ENCODE measurements around the gene GRHL1.

GRHL1 gene

DNA sequence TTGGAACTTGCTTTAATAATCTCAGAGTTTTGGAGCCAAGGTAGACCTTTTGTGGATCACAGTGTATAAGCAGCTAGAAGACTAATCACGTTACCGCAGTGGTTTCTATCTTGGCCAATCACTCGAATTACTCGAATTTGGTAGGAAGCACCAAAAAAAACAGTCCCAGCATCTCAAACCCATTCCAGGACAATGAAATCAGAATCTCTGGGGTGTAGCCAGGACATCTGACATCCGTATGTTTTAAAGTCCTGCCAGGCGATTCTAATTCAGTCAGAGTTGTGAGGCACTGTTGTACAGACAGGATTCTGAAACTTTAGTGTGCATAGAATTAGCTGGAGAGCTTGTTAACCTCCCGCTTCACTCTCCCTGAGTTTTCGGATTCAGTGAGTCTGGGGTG is 30.8 kb downstream of the GRHL1 start:
- no peak overlapping the region for H3K27ac ChIP-seq (ENCODE audit: low read depth in 2 of 2, low read length in 2 of 2)
- no peak overlapping the region for H3K4me3 ChIP-seq (ENCODE audit: low read length in 2 of 2)
- H3K4me1 ChIP-seq (ENCODE audit: control insufficient read depth in 2 of 2, insufficient read depth in 2 of 2, low read length in 2 of 2): peaks cover 0 to 9% of the 10 kb centered on the region in 2 donors
- no peaks in the 10 kb centered on the region for H3K36me3 ChIP-seq (ENCODE audit: control insufficient read depth in 2 of 2, insufficient read depth in 2 of 2, low read length in 2 of 2)
- H3K27me3 ChIP-seq (ENCODE audit: control insufficient read depth in 2 of 2, insufficient read depth in 2 of 2, low read length in 2 of 2): peaks cover 0 to 2% of the 10 kb centered on the region in 2 donors
- no peak overlapping the region for H3K9ac ChIP-seq (ENCODE audit: low read depth in 1 of 2, low read length in 2 of 2)
- no peaks in the 10 kb centered on the region for H3K9me3 ChIP-seq (ENCODE audit: control insufficient read depth in 2 of 2, low read length in 2 of 2)

DNA sequence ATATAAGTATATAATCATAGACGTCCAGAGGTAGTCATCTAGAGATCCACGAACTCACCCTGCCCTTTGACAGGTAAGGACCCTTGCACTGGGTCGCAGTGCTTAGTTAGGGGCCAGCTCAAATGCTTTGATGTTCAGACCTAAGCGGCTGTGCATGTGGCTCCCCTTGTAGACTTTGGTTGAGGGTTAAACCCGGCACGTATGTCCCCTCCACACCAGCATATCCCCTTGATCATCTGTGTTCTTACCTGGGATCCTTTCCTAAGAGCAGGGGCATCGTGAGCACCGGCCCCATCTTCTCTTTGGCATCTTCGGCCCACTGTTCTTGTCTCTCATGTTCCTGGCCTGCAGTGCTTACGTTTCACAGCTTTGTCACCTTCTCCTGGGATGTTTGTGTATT is 31.4 kb downstream of the GRHL1 start:
- Histone ChIP-seq H3K4me1 (ENCODE audit: control insufficient read depth in 2 of 2, insufficient read depth in 2 of 2, low read length in 2 of 2) (peaks cover 0 to 9% of the 10 kb centered on the region in 2 donors), H3K9ac (ENCODE audit: low read depth in 1 of 2, low read length in 2 of 2) (no peak overlapping the region), H3K36me3 (ENCODE audit: control insufficient read depth in 2 of 2, insufficient read depth in 2 of 2, low read length in 2 of 2) (no peaks in the 10 kb centered on the region), H3K9me3 (ENCODE audit: control insufficient read depth in 2 of 2, low read length in 2 of 2) (no peaks in the 10 kb centered on the region), H3K4me3 (ENCODE audit: low read length in 2 of 2) (no peak overlapping the region), H3K27ac (ENCODE audit: low read depth in 2 of 2, low read length in 2 of 2) (no peak overlapping the region), H3K27me3 (ENCODE audit: control insufficient read depth in 2 of 2, insufficient read depth in 2 of 2, low read length in 2 of 2) (peaks cover 0 to 2% of the 10 kb centered on the region in 2 donors)

DNA sequence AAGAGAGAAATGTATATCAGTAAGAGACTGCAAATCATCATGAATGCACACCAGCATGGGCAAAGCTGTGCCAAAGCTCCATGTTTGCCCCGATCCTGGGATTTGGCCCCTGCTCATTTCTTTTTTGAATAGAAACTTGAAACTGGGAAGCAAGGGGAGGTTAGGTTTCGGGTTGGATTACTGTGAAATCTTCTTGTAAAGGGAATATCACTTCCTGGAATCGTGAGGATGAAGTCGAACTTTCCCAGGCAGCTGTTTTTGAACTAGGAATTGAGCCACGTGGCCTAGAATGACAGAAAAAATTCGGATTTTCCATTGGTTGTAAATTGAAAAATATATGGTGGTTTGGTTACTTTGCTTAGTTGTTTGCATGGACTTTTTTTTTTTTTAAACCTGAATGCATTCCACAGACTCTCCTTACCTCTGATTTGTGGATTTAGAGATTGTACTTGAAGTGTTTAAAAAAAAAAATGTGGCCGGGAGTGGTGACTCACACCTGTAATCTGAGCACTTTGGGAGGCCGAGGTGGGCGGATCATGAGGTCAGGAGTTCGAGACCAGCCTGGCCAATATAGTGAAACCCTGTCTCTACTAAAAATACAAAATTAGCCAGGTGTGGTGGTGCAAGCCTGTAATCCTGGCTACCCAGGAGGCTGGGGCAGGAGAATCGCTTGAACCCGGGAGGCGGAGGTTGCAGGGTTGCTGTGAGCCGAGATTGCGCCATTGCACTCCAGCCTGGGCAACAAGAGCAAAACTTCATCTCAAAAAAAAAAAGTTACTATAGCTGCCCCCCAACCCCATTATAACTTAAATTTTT is 32.1 kb downstream of the GRHL1 start:
- Histone ChIP-seq H3K4me1 (ENCODE audit: control insufficient read depth in 2 of 2, insufficient read depth in 2 of 2, low read length in 2 of 2) (peaks cover 0 to 9% of the 10 kb centered on the region in 2 donors), H3K36me3 (ENCODE audit: control insufficient read depth in 2 of 2, insufficient read depth in 2 of 2, low read length in 2 of 2) (no peaks in the 10 kb centered on the region), H3K9me3 (ENCODE audit: control insufficient read depth in 2 of 2, low read length in 2 of 2) (no peaks in the 10 kb centered on the region), H3K27ac (ENCODE audit: low read depth in 2 of 2, low read length in 2 of 2) (no peak overlapping the region), H3K9ac (ENCODE audit: low read depth in 1 of 2, low read length in 2 of 2) (no peak overlapping the region), H3K27me3 (ENCODE audit: control insufficient read depth in 2 of 2, insufficient read depth in 2 of 2, low read length in 2 of 2) (peaks cover 0 to 2% of the 10 kb centered on the region in 2 donors), H3K4me3 (ENCODE audit: low read length in 2 of 2) (no peak overlapping the region)

DNA sequence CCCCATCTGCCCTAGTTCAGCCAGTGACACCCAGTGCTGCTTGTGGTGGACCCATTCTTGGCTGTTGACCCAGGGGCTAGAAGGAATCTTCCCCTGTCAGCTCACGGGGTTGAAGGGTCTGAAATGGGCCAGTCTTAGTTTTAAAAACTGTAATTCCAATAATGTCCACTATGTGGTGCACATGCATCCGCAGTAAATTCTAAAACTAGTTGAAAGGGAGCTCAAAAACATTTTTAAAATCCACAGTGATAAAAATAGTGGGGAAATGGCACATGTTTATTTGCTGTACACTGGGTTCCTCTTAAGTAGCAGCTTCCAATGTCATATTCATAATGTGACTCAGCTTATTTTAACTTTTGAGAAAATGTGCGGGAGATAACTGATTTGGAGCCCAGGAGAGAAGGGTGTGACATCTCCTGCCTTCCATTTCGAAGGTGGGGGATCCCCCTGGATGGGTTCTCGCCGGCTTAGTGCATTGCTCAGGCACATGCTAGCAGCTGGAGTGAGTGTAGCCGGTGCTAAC is 32.8 kb downstream of the GRHL1 start:
- Histone ChIP-seq H3K27me3 (ENCODE audit: control insufficient read depth in 2 of 2, insufficient read depth in 2 of 2, low read length in 2 of 2) (peaks cover 0 to 2% of the 10 kb centered on the region in 2 donors), H3K27ac (ENCODE audit: low read depth in 2 of 2, low read length in 2 of 2) (no peak overlapping the region), H3K9me3 (ENCODE audit: control insufficient read depth in 2 of 2, low read length in 2 of 2) (no peaks in the 10 kb centered on the region), H3K4me1 (ENCODE audit: control insufficient read depth in 2 of 2, insufficient read depth in 2 of 2, low read length in 2 of 2) (peaks cover 0 to 9% of the 10 kb centered on the region in 2 donors), H3K4me3 (ENCODE audit: low read length in 2 of 2) (no peak overlapping the region), H3K9ac (ENCODE audit: low read depth in 1 of 2, low read length in 2 of 2) (no peak overlapping the region), H3K36me3 (ENCODE audit: control insufficient read depth in 2 of 2, insufficient read depth in 2 of 2, low read length in 2 of 2) (no peaks in the 10 kb centered on the region)

DNA sequence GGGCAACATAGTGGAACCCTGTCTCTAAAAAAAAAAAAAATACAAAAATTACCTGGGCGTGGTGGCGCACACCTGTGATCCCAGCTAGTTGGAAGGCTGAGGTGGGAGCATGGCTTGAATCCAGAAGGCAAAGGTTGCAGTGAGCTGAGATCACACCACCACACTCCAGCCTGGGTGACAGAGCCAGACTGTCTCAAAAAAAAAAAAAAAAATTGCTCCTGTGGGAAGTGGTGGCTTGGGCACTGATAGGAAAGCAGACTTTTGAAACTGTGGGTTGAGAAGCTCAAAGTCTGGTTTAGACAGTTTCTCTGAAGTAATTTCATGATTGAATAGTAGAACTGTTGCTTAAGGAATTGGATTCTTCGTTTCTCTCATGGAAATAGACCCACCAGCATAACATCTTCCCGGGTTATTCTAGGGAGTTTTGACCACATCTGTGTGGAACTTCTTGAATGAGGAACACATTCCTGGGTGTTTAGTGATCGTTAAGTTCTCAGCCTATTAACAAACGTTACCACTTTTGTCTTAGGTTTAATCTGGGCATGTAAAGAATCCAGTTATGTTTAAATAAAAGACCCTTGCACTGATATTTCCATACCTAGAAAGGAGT is 33.5 kb downstream of the GRHL1 start:
- H3K4me1 ChIP-seq (ENCODE audit: control insufficient read depth in 2 of 2, insufficient read depth in 2 of 2, low read length in 2 of 2): peaks cover 0 to 9% of the 10 kb centered on the region in 2 donors
- peaks cover 0 to 2% of the 10 kb centered on the region in 2 donors for H3K27me3 ChIP-seq (ENCODE audit: control insufficient read depth in 2 of 2, insufficient read depth in 2 of 2, low read length in 2 of 2)
- H3K36me3 ChIP-seq (ENCODE audit: control insufficient read depth in 2 of 2, insufficient read depth in 2 of 2, low read length in 2 of 2): no peaks in the 10 kb centered on the region
- no peaks in the 10 kb centered on the region for H3K9me3 ChIP-seq (ENCODE audit: control insufficient read depth in 2 of 2, low read length in 2 of 2)
- no peak overlapping the region for H3K27ac ChIP-seq (ENCODE audit: low read depth in 2 of 2, low read length in 2 of 2)
- H3K9ac ChIP-seq (ENCODE audit: low read depth in 1 of 2, low read length in 2 of 2): no peak overlapping the region
- no peak overlapping the region for H3K4me3 ChIP-seq (ENCODE audit: low read length in 2 of 2)

DNA sequence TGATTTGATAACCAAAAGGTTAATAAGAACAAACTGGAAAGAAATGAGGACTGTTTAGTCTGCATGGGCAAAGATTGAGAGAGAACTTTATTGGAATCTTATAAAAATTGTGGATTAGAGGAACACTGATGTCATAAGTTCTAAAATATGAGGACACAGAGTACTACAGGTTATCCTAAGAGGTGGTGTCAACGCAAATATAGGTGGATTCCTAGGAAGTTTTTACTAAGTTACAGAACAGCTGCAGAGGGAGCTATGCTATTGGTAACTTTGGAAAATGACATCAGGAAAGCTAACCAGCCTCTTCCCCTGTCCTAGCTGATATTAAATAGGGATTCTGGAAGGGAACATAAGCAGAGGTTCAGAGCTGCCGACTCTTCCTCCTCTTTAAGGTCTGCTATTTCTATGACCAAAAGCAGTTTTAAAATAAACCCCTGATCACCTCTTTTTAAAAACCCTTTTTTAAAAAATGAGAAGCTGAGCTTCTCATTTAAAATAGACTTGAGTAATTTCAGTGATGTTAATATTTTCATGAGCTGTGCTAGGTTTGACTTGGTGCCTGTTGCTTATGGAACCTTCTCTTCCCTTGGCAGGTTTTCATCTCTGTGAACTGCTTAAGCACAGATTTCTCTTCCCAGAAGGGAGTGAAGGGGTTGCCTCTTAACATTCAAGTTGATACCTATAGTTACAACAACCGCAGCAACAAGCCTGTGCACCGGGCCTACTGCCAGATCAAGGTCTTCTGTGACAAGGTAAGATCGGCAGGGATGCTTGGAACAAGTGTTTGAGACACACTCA is 34.2 kb downstream of the GRHL1 start:
- Histone ChIP-seq H3K9ac (ENCODE audit: low read depth in 1 of 2, low read length in 2 of 2) (no peak overlapping the region), H3K4me3 (ENCODE audit: low read length in 2 of 2) (no peak overlapping the region), H3K9me3 (ENCODE audit: control insufficient read depth in 2 of 2, low read length in 2 of 2) (no peaks in the 10 kb centered on the region), H3K4me1 (ENCODE audit: control insufficient read depth in 2 of 2, insufficient read depth in 2 of 2, low read length in 2 of 2) (peaks cover 0 to 9% of the 10 kb centered on the region in 2 donors), H3K27me3 (ENCODE audit: control insufficient read depth in 2 of 2, insufficient read depth in 2 of 2, low read length in 2 of 2) (no peaks in the 10 kb centered on the region), H3K36me3 (ENCODE audit: control insufficient read depth in 2 of 2, insufficient read depth in 2 of 2, low read length in 2 of 2) (no peaks in the 10 kb centered on the region), H3K27ac (ENCODE audit: low read depth in 2 of 2, low read length in 2 of 2) (no peak overlapping the region)

DNA sequence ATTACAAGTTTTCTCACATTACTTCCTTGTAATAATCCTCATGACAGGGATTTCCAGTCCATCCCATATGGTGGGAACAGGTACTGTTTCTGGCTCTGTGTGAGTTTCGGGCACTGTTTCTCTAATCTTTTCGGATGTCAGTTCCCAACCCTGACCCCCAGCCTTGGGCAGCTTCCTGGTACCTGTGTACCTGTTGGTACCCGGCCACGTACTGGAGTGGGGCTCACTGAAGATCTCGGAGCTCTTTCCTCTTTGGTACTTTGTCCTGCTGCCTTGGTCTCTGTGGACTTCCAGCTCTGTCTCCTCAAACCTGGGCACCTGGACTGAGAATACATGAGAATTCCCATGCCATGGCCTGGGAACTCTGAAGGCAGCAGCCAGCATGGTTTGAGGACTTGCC is 36.8 kb downstream of the GRHL1 start:
- Histone ChIP-seq H3K27me3 (ENCODE audit: control insufficient read depth in 2 of 2, insufficient read depth in 2 of 2, low read length in 2 of 2) (no peaks in the 10 kb centered on the region), H3K36me3 (ENCODE audit: control insufficient read depth in 2 of 2, insufficient read depth in 2 of 2, low read length in 2 of 2) (no peaks in the 10 kb centered on the region), H3K9ac (ENCODE audit: low read depth in 1 of 2, low read length in 2 of 2) (no peak overlapping the region), H3K27ac (ENCODE audit: low read depth in 2 of 2, low read length in 2 of 2) (no peak overlapping the region), H3K4me1 (ENCODE audit: control insufficient read depth in 2 of 2, insufficient read depth in 2 of 2, low read length in 2 of 2) (peaks cover 0 to 9% of the 10 kb centered on the region in 2 donors), H3K9me3 (ENCODE audit: control insufficient read depth in 2 of 2, low read length in 2 of 2) (no peaks in the 10 kb centered on the region), H3K4me3 (ENCODE audit: low read length in 2 of 2) (no peak overlapping the region)

DNA sequence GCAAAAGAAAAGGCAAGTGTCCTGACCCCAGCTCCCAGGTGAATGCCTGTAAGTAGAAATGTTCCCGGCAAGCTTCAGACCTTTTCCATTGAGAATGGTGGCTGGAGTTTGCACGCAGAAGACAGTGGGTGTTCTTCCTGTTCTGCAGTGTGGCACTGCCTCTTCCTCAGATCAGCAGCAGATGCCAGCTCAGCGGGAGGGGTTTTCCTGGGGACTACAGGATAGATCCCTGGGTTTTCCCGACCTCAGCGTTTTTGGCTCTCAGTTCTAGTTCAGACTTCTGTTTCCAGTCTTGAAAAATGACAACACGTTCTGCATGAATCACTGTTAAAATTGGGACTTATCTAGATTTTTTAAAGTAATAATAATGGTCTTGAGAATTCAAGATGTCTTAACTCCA is 39.2 kb downstream of the GRHL1 start:
- Histone ChIP-seq H3K9me3 (ENCODE audit: control insufficient read depth in 2 of 2, low read length in 2 of 2) (no peaks in the 10 kb centered on the region), H3K27ac (ENCODE audit: low read depth in 2 of 2, low read length in 2 of 2) (no peak overlapping the region), H3K4me3 (ENCODE audit: low read length in 2 of 2) (no peak overlapping the region), H3K9ac (ENCODE audit: low read depth in 1 of 2, low read length in 2 of 2) (no peak overlapping the region), H3K36me3 (ENCODE audit: control insufficient read depth in 2 of 2, insufficient read depth in 2 of 2, low read length in 2 of 2) (no peaks in the 10 kb centered on the region), H3K27me3 (ENCODE audit: control insufficient read depth in 2 of 2, insufficient read depth in 2 of 2, low read length in 2 of 2) (no peaks in the 10 kb centered on the region), H3K4me1 (ENCODE audit: control insufficient read depth in 2 of 2, insufficient read depth in 2 of 2, low read length in 2 of 2) (no peaks in the 10 kb centered on the region)

DNA sequence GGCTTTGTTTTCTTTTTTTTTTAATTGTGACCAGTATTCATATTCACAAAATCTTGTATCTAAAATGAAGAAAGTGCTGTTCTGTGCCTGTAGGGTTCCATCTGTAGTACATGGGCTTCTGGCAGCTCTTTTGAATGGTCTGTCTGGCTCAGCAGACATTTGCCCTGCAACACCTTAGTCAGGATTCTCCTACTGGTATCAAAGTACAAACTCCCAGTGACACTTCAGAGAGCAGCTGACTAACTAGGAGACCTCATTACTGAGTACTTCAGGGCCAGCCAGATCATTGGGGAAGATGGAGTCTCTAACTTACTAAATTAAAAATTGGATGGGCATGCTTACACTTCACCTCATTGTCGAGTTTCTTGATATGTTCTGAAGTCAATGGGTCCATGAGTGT is 39.7 kb downstream of the GRHL1 start:
- Histone ChIP-seq H3K36me3 (ENCODE audit: control insufficient read depth in 2 of 2, insufficient read depth in 2 of 2, low read length in 2 of 2) (no peaks in the 10 kb centered on the region), H3K27ac (ENCODE audit: low read depth in 2 of 2, low read length in 2 of 2) (no peak overlapping the region), H3K9me3 (ENCODE audit: control insufficient read depth in 2 of 2, low read length in 2 of 2) (no peaks in the 10 kb centered on the region), H3K4me3 (ENCODE audit: low read length in 2 of 2) (no peak overlapping the region), H3K4me1 (ENCODE audit: control insufficient read depth in 2 of 2, insufficient read depth in 2 of 2, low read length in 2 of 2) (no peaks in the 10 kb centered on the region), H3K27me3 (ENCODE audit: control insufficient read depth in 2 of 2, insufficient read depth in 2 of 2, low read length in 2 of 2) (no peaks in the 10 kb centered on the region), H3K9ac (ENCODE audit: low read depth in 1 of 2, low read length in 2 of 2) (no peak overlapping the region)

DNA sequence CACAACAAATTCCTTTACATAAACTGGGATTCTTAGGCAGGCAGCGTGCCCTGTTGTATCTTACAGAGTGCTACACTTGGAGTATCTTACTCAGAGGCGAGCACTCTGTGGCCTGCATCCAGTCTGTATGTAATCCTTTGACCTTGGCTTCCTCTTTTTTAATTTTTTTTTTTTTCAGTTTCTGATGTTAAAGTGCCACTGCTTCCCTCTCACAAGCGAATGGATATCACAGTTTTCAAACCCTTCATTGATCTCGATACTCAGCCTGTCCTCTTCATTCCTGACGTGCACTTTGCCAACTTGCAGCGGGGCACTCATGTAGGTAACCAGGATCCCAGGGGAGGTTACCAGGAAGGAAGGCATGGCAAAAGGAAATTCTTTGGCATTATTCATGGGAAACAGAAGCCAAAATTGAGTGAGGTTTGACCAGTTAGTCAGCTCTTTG is 40.4 kb downstream of the GRHL1 start:
- Histone ChIP-seq H3K9me3 (ENCODE audit: control insufficient read depth in 2 of 2, low read length in 2 of 2) (no peaks in the 10 kb centered on the region), H3K27me3 (ENCODE audit: control insufficient read depth in 2 of 2, insufficient read depth in 2 of 2, low read length in 2 of 2) (no peaks in the 10 kb centered on the region), H3K27ac (ENCODE audit: low read depth in 2 of 2, low read length in 2 of 2) (no peak overlapping the region), H3K9ac (ENCODE audit: low read depth in 1 of 2, low read length in 2 of 2) (no peak overlapping the region), H3K4me1 (ENCODE audit: control insufficient read depth in 2 of 2, insufficient read depth in 2 of 2, low read length in 2 of 2) (no peaks in the 10 kb centered on the region), H3K4me3 (ENCODE audit: low read length in 2 of 2) (no peak overlapping the region), H3K36me3 (ENCODE audit: control insufficient read depth in 2 of 2, insufficient read depth in 2 of 2, low read length in 2 of 2) (no peaks in the 10 kb centered on the region)

Measured in mucosa of rectum (tissue), 2 donors.